ENCODE data around the gene LCE1C. TPM values are rescaled to one million over a fixed set of nuclear protein-coding genes. Genes with fewer than 3 reads are reported as not detected.

The LCE1C gene
- total RNA-seq, 2 donors from 2014 or later = not detected

- no peak overlapping the region for H3K4me3 ChIP-seq (ENCODE audit: low read length)
- Mint-ChIP-seq H3K9me3 (peaks cover 78% of the 10 kb centered on the region), H3K4me1 (no peaks in the 10 kb centered on the region), H3K4me3 (no peak overlapping the region), H3K27me3 (ENCODE audit: insufficient read depth) (no peaks in the 10 kb centered on the region), H3K27ac (no peak overlapping the region), H3K36me3 (ENCODE audit: low read depth) (no peaks in the 10 kb centered on the region)
- no peak overlapping the region for H3K27ac ChIP-seq (ENCODE audit: low read depth, low read length)
- no peaks in the 10 kb centered on the region for H3K4me1 ChIP-seq (ENCODE audit: control insufficient read depth, insufficient read depth, low read length)
- DNase-seq = peak; percentile 44
- TF ChIP-seq CTCF (conservative IDR thresholded peaks at IDR 0.05) = no peak
- H3K9me3 ChIP-seq (ENCODE audit: control insufficient read depth, low read length) = peaks cover 61% of the 10 kb centered on the region
- no peaks in the 10 kb centered on the region for H3K27me3 ChIP-seq (ENCODE audit: control insufficient read depth, insufficient read depth, low read length, poor library complexity, severe bottlenecking)
- WGBS, 2 experiments (ENCODE audit: insufficient coverage in 1 of 2, insufficient read length in 1 of 2) = 38 to 70% methylated on average over 3 to 4 of the region's 4 CpGs
- H3K36me3 ChIP-seq (ENCODE audit: control insufficient read depth, insufficient read depth, low read length) = no peaks in the 10 kb centered on the region
- no peak overlapping the region for H3K9ac ChIP-seq (ENCODE audit: extremely low read depth, low read length, poor library complexity, severe bottlenecking)
These were observed 28.8 kb downstream of the LCE1C start for GRCh38 chr1:152777510-152778137.

DNA sequence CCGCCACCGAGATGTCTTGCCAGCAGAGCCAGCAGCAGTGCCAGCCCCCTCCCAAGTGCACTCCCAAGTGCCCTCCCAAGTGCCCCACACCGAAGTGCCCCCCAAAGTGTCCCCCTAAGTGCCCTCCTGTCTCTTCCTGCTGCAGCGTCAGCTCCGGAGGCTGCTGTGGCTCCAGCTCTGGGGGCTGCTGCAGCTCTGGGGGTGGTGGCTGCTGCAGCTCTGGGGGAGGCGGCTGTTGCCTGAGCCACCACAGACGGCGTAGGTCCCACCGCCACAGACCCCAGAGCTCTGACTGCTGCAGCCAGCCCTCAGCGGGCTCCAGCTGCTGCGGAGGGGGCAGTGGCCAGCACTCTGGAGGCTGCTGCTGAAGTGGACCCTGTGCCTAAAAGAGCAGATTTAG lies 30.1 kb downstream of the LCE1C start:
- H3K4me3 Mint-ChIP-seq = no peak overlapping the region

GRCh38 chr1:152774875-152775274 lies 31.6 kb downstream of the LCE1C start, which contains the start of gene LCE1F:
LCE1F (plus strand) TSS chr1:152775140; CDS start chr1:152776372, 1,232 bp downstream.
- no peaks in the 10 kb centered on the region for H3K4me1 ChIP-seq (ENCODE audit: control insufficient read depth, insufficient read depth, low read length)
- H3K9ac ChIP-seq (ENCODE audit: extremely low read depth, low read length, poor library complexity, severe bottlenecking) = no peak within 1 kb of the TSS
- WGBS, 2 experiments (ENCODE audit: insufficient coverage in 1 of 2, insufficient read length in 1 of 2) = 48% methylated on average over 6 of the region's 6 CpGs; no CpG with 5 or more reads in 1 of the 2 experiments
- Mint-ChIP-seq H3K36me3 (ENCODE audit: low read depth) (no peaks in the 10 kb centered on the region), H3K27me3 (ENCODE audit: insufficient read depth) (no peaks in the 10 kb centered on the region), H3K27ac (no peak within 1 kb of the TSS), H3K9me3 (peaks cover 88% of the 10 kb centered on the region), H3K4me3 (no peak within 1 kb of the TSS), H3K4me1 (no peaks in the 10 kb centered on the region)
- H3K9me3 ChIP-seq (ENCODE audit: control insufficient read depth, low read length) = peaks cover 66% of the 10 kb centered on the region
- no peak for DNase-seq
- TF ChIP-seq CTCF (conservative IDR thresholded peaks at IDR 0.05) = no peak
- no peaks in the 10 kb centered on the region for H3K27me3 ChIP-seq (ENCODE audit: control insufficient read depth, insufficient read depth, low read length, poor library complexity, severe bottlenecking)
- no peak within 1 kb of the TSS for H3K4me3 ChIP-seq (ENCODE audit: low read length)
- no peak within 1 kb of the TSS for H3K27ac ChIP-seq (ENCODE audit: low read depth, low read length)
- H3K36me3 ChIP-seq (ENCODE audit: control insufficient read depth, insufficient read depth, low read length) = no peaks in the 10 kb centered on the region

More for the DNA sequence above, 30.1 kb downstream of the LCE1C start:
- Mint-ChIP-seq H3K36me3 (ENCODE audit: low read depth) (no peaks in the 10 kb centered on the region), H3K27ac (no peak overlapping the region), H3K9me3 (peaks cover 80% of the 10 kb centered on the region), H3K4me1 (no peaks in the 10 kb centered on the region), H3K27me3 (ENCODE audit: insufficient read depth) (no peaks in the 10 kb centered on the region)
- Histone ChIP-seq H3K4me1 (ENCODE audit: control insufficient read depth, insufficient read depth, low read length) (no peaks in the 10 kb centered on the region), H3K27me3 (ENCODE audit: control insufficient read depth, insufficient read depth, low read length, poor library complexity, severe bottlenecking) (no peaks in the 10 kb centered on the region), H3K4me3 (ENCODE audit: low read length) (no peak overlapping the region), H3K27ac (ENCODE audit: low read depth, low read length) (no peak overlapping the region), H3K36me3 (ENCODE audit: control insufficient read depth, insufficient read depth, low read length) (no peaks in the 10 kb centered on the region), H3K9ac (ENCODE audit: extremely low read depth, low read length, poor library complexity, severe bottlenecking) (no peak overlapping the region), H3K9me3 (ENCODE audit: control insufficient read depth, low read length) (peaks cover 56% of the 10 kb centered on the region)
- TF ChIP-seq CTCF (conservative IDR thresholded peaks at IDR 0.05) = no peak
- no peak for DNase-seq
- 77% methylated on average over 3 to 11 of the region's 11 CpGs for WGBS, 2 experiments (ENCODE audit: insufficient coverage in 1 of 2, insufficient read length in 1 of 2)
